ENCODE measurements around the gene DLGAP5.

DLGAP5 gene

DNA sequence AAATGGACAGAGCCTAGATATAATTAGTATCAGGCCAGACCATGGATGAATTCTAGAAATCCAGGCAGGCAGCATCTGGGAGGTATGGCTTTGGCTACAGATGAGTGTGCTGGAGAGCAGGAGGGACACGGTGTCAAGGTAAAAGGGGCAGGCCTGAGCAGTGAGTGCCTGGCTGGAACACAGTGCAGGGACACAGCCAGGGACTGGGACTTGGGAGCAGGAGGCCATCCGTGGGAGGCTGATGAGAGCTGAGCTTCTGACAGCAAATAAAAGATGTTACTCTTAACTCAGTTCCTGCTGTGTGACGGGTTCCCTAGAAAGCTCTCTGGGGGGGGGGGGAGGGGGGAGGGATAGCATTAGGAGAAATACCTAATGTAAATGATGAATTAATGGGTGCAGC, 75.9 kb downstream of the DLGAP5 start:
- no peak for FAIRE-seq
- TF ChIP-seq CTCF (IDR thresholded peaks at IDR 0.05; ENCODE audit: insufficient read depth, missing control alignments), result no peak

GRCh38 chr14:55114720-55115119, 76.7 kb downstream of the DLGAP5 start:
- DNase-seq (ENCODE audit: insufficient read length, low spot score) (no peak), FAIRE-seq (no peak)
- TF ChIP-seq CTCF (IDR thresholded peaks at IDR 0.05; ENCODE audit: insufficient read depth, missing control alignments), result no peak

More for the DNA sequence above, 75.9 kb downstream of the DLGAP5 start:
- no peak for DNase-seq (ENCODE audit: insufficient read length, low spot score)

- DNase-seq (ENCODE audit: insufficient read length, low spot score) (no peak), FAIRE-seq (no peak)
- no peak for TF ChIP-seq CTCF (IDR thresholded peaks at IDR 0.05; ENCODE audit: insufficient read depth, missing control alignments)
Observed at GRCh38 chr14:55111122-55111708, 80.2 kb downstream of the DLGAP5 start.

GRCh38 chr14:55109836-55110235, 81.5 kb downstream of the DLGAP5 start:
- TF ChIP-seq CTCF (IDR thresholded peaks at IDR 0.05; ENCODE audit: insufficient read depth, missing control alignments), result no peak

GRCh38 chr14:55107766-55108554, 83.4 kb downstream of the DLGAP5 start:
- no peak for TF ChIP-seq CTCF (IDR thresholded peaks at IDR 0.05; ENCODE audit: insufficient read depth, missing control alignments)
- FAIRE-seq, result no peak
- no peak for DNase-seq (ENCODE audit: insufficient read length, low spot score)

More at GRCh38 chr14:55109836-55110235, 81.5 kb downstream of the DLGAP5 start:
- DNase-seq (ENCODE audit: insufficient read length, low spot score) (no peak), FAIRE-seq (no peak)

DNA sequence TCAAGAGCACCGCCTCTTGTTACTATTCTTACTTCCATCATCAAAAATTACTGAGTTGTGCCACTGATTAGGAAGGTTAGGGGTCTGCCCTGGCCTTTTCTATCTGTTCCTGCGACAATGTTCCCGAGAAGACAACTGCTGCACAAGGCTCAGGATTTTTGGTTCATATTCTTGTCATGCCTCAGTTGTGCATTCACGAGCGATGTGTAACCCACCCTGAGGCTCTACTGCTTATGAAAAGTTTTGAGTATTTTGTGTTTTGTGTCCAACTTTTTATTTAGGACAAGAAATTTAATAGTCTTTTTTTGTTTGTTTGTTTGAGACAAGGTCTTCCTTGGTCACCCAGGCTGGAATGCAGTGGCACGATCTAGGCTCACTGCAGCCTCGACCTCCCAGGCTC, 85.4 kb downstream of the DLGAP5 start:
- DNase-seq (ENCODE audit: insufficient read length, low spot score), result no peak
- no peak for FAIRE-seq
- no peak for TF ChIP-seq CTCF (IDR thresholded peaks at IDR 0.05; ENCODE audit: insufficient read depth, missing control alignments)
